H1 (cell line): Measurements from ENCODE around the gene ZNF565. TPM values are rescaled to one million over a fixed set of nuclear protein-coding genes. Genes with fewer than 3 reads are reported as not detected.

ENCODE experiments used
- CTCF ChIA-PET: fragments of 300-600 bp; sonication (Branson Sonifier 250); formaldehyde crosslinking; loops from one replicate; lab custom pipeline; 2021; ENCODE audit not compliant: partially characterized antibody; lab: Charles Lee
- POLR2A ChIA-PET: fragments of 300-600 bp; sonication (Branson Sonifier 250); formaldehyde crosslinking; loops from one replicate; lab custom pipeline; 2021; ENCODE audit warnings: inconsistent platforms; ENCODE audit not compliant: partially characterized antibody; lab: Charles Lee
- DNase-seq, 2 experiments: peaks; one replicate each; pipeline versions ENCODE4 v3.0.0 to v3.0.0-alpha.2; 2010 to 2022; ENCODE audit warnings: low spot score in 2 of 2, low read depth in 1 of 2, mixed read lengths in 1 of 2
- FAIRE-seq: peaks from 2 replicates; lab custom pipeline; 2011; peaks lifted over from hg19 to GRCh38; lab: Jason Lieb, UNC
- H2AFZ ChIP-seq: 2 replicates; pipeline ENCODE4 v1.8.1; 2012; ENCODE audit warnings: low read length, inconsistent platforms
- H2AK5ac ChIP-seq: 2 replicates; pipeline ENCODE4 v1.6.1; 2013; ENCODE audit warnings: low read depth, low read length
- H2BK120ac ChIP-seq: replicated peaks from 2 replicates; pipeline ENCODE3; 2013; ENCODE audit warnings: low read depth, low read length, inconsistent platforms
- H2BK12ac ChIP-seq: 2 replicates; pipeline ENCODE4 v1.6.1; 2013; ENCODE audit warnings: low read depth, low read length
- H2BK15ac ChIP-seq: 2 replicates; pipeline ENCODE4 v1.6.1; 2013; ENCODE audit warnings: low read length
- H2BK20ac ChIP-seq: 2 replicates; pipeline ENCODE4 v1.6.1; 2013; ENCODE audit warnings: low read length
- H2BK5ac ChIP-seq: 2 replicates; pipeline ENCODE4 v1.6.1; 2013; ENCODE audit warnings: low read depth, low read length
- H3K14ac ChIP-seq: 2 replicates; pipeline ENCODE4 v1.6.1; 2013; ENCODE audit warnings: inconsistent platforms; ENCODE audit not compliant: insufficient read length
- H3K18ac ChIP-seq: 2 replicates; pipeline ENCODE4 v1.6.1; 2013; ENCODE audit warnings: low read length; ENCODE audit errors: extremely low read depth
- H3K23ac ChIP-seq: 2 replicates; pipeline ENCODE4 v1.6.1; 2013; ENCODE audit warnings: inconsistent platforms; ENCODE audit not compliant: insufficient read length
- H3K23me2 ChIP-seq: 2 replicates; pipeline ENCODE4 v1.6.1; 2013; ENCODE audit warnings: low read depth, low read length
- H3K27ac ChIP-seq: 2 replicates; pipeline ENCODE4 v1.6.1; 2011; ENCODE audit warnings: low read depth, low read length, inconsistent platforms
- H3K27me3 ChIP-seq, 4 experiments: replicated peaks in 1 of 4; 1 replicate in 1 of 4; 2 replicates in 3 of 4; pipeline versions ENCODE4 v1.6.1 to v1.8.1; 2011 to 2013; ENCODE audit warnings: low read length in 3 of 4, mild to moderate bottlenecking in 3 of 4, inconsistent platforms in 2 of 4, mixed read lengths in 2 of 4, moderate library complexity in 1 of 4; ENCODE audit not compliant: control insufficient read depth in 3 of 4, insufficient read depth in 3 of 4; ENCODE audit errors: extremely low read depth in 1 of 4
- H3K36me3 ChIP-seq, 4 experiments: 2 replicates each; pipeline versions ENCODE4 v1.6.1 to v1.8.1; 2011 to 2013; ENCODE audit warnings: mild to moderate bottlenecking in 4 of 4, low read length in 3 of 4, moderate library complexity in 2 of 4, control low read depth in 1 of 4, inconsistent platforms in 1 of 4; ENCODE audit not compliant: insufficient read depth in 4 of 4, control insufficient read depth in 2 of 4
- H3K4ac ChIP-seq: replicated peaks from 2 replicates; pipeline ENCODE3; 2013; ENCODE audit warnings: low read length, low read depth, mixed read lengths, inconsistent platforms; ENCODE audit not compliant: insufficient read length
- H3K4me1 ChIP-seq, 4 experiments: replicated peaks in 1 of 4; 1 replicate in 1 of 4; 2 replicates in 3 of 4; pipeline versions ENCODE4 v1.6.1 to v1.8.1; 2011 to 2013; ENCODE audit warnings: low read length in 3 of 4, inconsistent platforms in 2 of 4, mixed read lengths in 1 of 4; ENCODE audit not compliant: insufficient read depth in 4 of 4, control insufficient read depth in 3 of 4
- H3K4me2 ChIP-seq, 2 experiments: 2 replicates each; pipeline versions ENCODE4 v1.6.1 to v1.8.1; 2011 to 2013; ENCODE audit warnings: low read depth in 2 of 2, low read length in 2 of 2, control low read depth in 1 of 2, inconsistent platforms in 1 of 2, mild to moderate bottlenecking in 1 of 2; ENCODE audit not compliant: insufficient read depth in 1 of 2
- H3K4me3 ChIP-seq, 4 experiments: fragments of 200-600, 300-600 bp in 1 of 4; sonication (generic), shearing (Covaris generic), sonication (Bioruptor Twin) in 1 of 4; 2 replicates each; pipeline versions ENCODE4 v1.5.1 to v1.8.1; 2011 to 2016; ENCODE audit warnings: low read length in 4 of 4, low read depth in 3 of 4, control low read depth in 2 of 4, inconsistent platforms in 2 of 4, mild to moderate bottlenecking in 2 of 4, mixed read lengths in 1 of 4, moderate library complexity in 1 of 4; ENCODE audit not compliant: insufficient read depth in 2 of 4; ENCODE audit errors: extremely low read depth in 1 of 4
- H3K56ac ChIP-seq: replicated peaks from 2 replicates; pipeline ENCODE3; 2013; ENCODE audit warnings: low read depth, mild to moderate bottlenecking, mixed read lengths, low read length, inconsistent platforms; ENCODE audit not compliant: insufficient read length
- H3K79me1 ChIP-seq: 2 replicates; pipeline ENCODE4 v1.6.1; 2013; ENCODE audit warnings: low read depth, low read length, control low read depth
- H3K79me2 ChIP-seq, 2 experiments: 2 replicates each; pipeline versions ENCODE4 v1.6.1 to v1.8.1; 2012 to 2013; ENCODE audit warnings: low read length in 2 of 2, mild to moderate bottlenecking in 2 of 2, inconsistent platforms in 1 of 2; ENCODE audit not compliant: insufficient read depth in 2 of 2, control insufficient read depth in 1 of 2
- H3K9ac ChIP-seq, 4 experiments: replicated peaks in 1 of 4; 1 replicate in 1 of 4; 2 replicates in 3 of 4; pipeline versions ENCODE4 v1.6.1 to v1.8.1; 2011 to 2013; ENCODE audit warnings: low read depth in 3 of 4, low read length in 3 of 4, control low read depth in 2 of 4, mild to moderate bottlenecking in 2 of 4, moderate library complexity in 2 of 4, inconsistent platforms in 1 of 4; ENCODE audit errors: extremely low read depth in 1 of 4
- H3K9me3 ChIP-seq, 2 experiments: 2 replicates each; pipeline versions ENCODE4 v1.6.1 to v1.8.1; 2012 to 2013; ENCODE audit warnings: mild to moderate bottlenecking in 2 of 2, moderate library complexity in 2 of 2, control low read depth in 1 of 2, inconsistent platforms in 1 of 2, low read depth in 1 of 2, low read length in 1 of 2, mixed read lengths in 1 of 2; ENCODE audit not compliant: insufficient read depth in 2 of 2
- H4K20me1 ChIP-seq, 2 experiments: replicated peaks in 1 of 2; 2 replicates each; pipeline versions ENCODE3 to v1.8.1; 2011 to 2013; ENCODE audit warnings: inconsistent platforms in 2 of 2, low read length in 2 of 2, mild to moderate bottlenecking in 1 of 2; ENCODE audit not compliant: insufficient read depth in 2 of 2, control insufficient read depth in 1 of 2
- H4K5ac ChIP-seq: 2 replicates; pipeline ENCODE4 v1.6.1; 2013; ENCODE audit warnings: low read length, low read depth, mixed read lengths, inconsistent platforms; ENCODE audit not compliant: insufficient read length
- H4K8ac ChIP-seq: 2 replicates; pipeline ENCODE4 v1.8.0; 2013; ENCODE audit warnings: mild to moderate bottlenecking, moderate library complexity, low read length, inconsistent platforms; ENCODE audit not compliant: insufficient read depth; ENCODE audit errors: extremely low read depth
- H4K91ac ChIP-seq: replicated peaks from 2 replicates; pipeline ENCODE3; 2013; ENCODE audit warnings: low read length, mixed read lengths, inconsistent platforms; ENCODE audit not compliant: insufficient read length
- BCL11A ChIP-seq, 2 experiments: IDR thresholded peaks; one replicate each; pipeline ENCODE4 v1.6.1; 2011; ENCODE audit warnings: low read depth in 2 of 2, low read length in 2 of 2, mild to moderate bottlenecking in 2 of 2
- SUZ12 ChIP-seq: fragments of 200-600 bp; sonication (generic); IDR thresholded peaks from 2 replicates; pipeline ENCODE4 v1.6.1; 2012; ENCODE audit warnings: mild to moderate bottlenecking, inconsistent platforms, low read length, moderate library complexity, mixed read lengths
- TAF1 ChIP-seq: IDR thresholded peaks from 2 replicates; pipeline ENCODE4 v1.6.1; 2011; ENCODE audit warnings: mild to moderate bottlenecking, low read depth, low read length
- WGBS, 2 experiments: shearing (Covaris generic) in 1 of 2; methylation state at CpG; one replicate each; pipeline versions ENCODE4 v1.1.6 to v1.1.7; 2013 to 2015; ENCODE audit warnings: low lambda C conversion rate in 2 of 2, mixed read lengths in 2 of 2, inconsistent platforms in 1 of 2, low coverage in 1 of 2, missing lambda C conversion rate in 1 of 2; ENCODE audit not compliant: insufficient replicate concordance in 2 of 2, insufficient coverage in 1 of 2, insufficient read length in 1 of 2; ENCODE audit errors: extremely low coverage in 1 of 2, missing lambda C conversion rate in 1 of 2; 5-methylcytosine and 5-hydroxymethylcytosine counted together
- polyA plus RNA-seq, 7 experiments: library from polyadenylated mRNA; depleted of rRNA in 3 of 7; stranded (reverse) in 5 of 7; unstranded in 2 of 7; fragments of >200 nt in 5 of 7; fragments of 200-250 nt in 2 of 7; gene quantifications; 1 replicate in 5 of 7; 2 replicates in 1 of 7; 4 replicates in 1 of 7; pipeline versions ENCODE4 v1.2.1 to v1.2.3, GENCODE V29; 2011 to 2013; ENCODE audit warnings: missing spikeins in 2 of 7, mixed read lengths in 2 of 7
- total RNA-seq: library from RNA; stranded (reverse); fragmentation: NEBNext Ultra II Directional; extraction: Animal tissue kit (Norgen Biotek cat#: 25700); gene quantifications from 2 replicates; pipeline ENCODE4 v1.2.1, GENCODE V29; 2021

ZNF565 gene
- total and polyA plus RNA-seq, 2 of the 8 experiments (the other 6 are each of a cell fraction or from before 2014, with no cell fraction given): 0.89 to 3.1 TPM

DNA sequence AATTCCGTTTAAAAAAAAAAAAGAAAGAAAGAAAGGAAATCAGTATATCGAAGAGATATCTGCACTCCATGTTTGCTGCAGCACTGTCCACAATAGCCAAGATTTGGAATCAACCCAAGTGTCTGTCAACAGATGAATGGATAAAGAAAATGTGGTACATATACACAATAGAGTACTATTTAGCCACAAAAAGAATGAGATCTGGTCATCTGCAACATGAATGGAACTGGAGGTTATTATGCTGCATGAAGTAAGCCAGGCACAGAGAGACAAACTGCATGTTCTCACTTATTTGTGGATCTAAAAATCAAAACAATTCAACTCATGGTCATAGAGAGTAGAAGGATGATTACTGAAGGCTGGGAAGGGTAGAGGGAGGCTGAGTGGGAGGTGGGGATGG is 16.3 kb downstream of the ZNF565 start:
- no peak overlapping the region for H3K9ac ChIP-seq
- H3K23ac ChIP-seq: no peak overlapping the region
- DNase-seq (no peak), FAIRE-seq (no peak)
- no peak overlapping the region for H2BK15ac ChIP-seq
- H4K5ac ChIP-seq: no peak overlapping the region
- H2BK5ac ChIP-seq: no peak overlapping the region
- no peaks in the 10 kb centered on the region for H3K9me3 ChIP-seq
- H3K79me2 ChIP-seq: no peaks in the 10 kb centered on the region
- H3K56ac ChIP-seq: no peak overlapping the region
- H3K27me3 ChIP-seq: no peaks in the 10 kb centered on the region
- H4K91ac ChIP-seq: no peak overlapping the region
- H2BK12ac ChIP-seq: no peak overlapping the region
- H2AFZ ChIP-seq: no peak overlapping the region
- no peak overlapping the region for H3K4ac ChIP-seq
- no peaks in the 10 kb centered on the region for H3K4me1 ChIP-seq
- H3K79me1 ChIP-seq: no peaks in the 10 kb centered on the region
- no peak overlapping the region for H3K14ac ChIP-seq
- H2BK20ac ChIP-seq: no peak overlapping the region
- no peak overlapping the region for H3K4me3 ChIP-seq
- no peak overlapping the region for H3K18ac ChIP-seq
- TF ChIP-seq BCL11A (IDR thresholded peaks at IDR 0.05; ENCODE audit: low read depth in 2 of 2, low read length in 2 of 2): no peak
- TF ChIP-seq SUZ12: no peak
- no peak for TF ChIP-seq TAF1
- no peak overlapping the region for H3K27ac ChIP-seq
- no peak overlapping the region for H2AK5ac ChIP-seq
- H3K23me2 ChIP-seq: no peaks in the 10 kb centered on the region
- 91% methylated on average over 1 of the region's 2 CpGs; no CpG with 5 or more reads in 1 of the 2 experiments for WGBS, 2 experiments
- CTCF ChIA-PET: interaction anchor here (1.0 kb wide), 1 partner anchor 70 kb away, joined by 3 read pairs; no protein-coding TSS in a partner anchor
- POLR2A ChIA-PET: no interaction called here
- no peak overlapping the region for H4K8ac ChIP-seq
- no peaks in the 10 kb centered on the region for H3K36me3 ChIP-seq
- H4K20me1 ChIP-seq: no peaks in the 10 kb centered on the region
- H2BK120ac ChIP-seq: no peak overlapping the region
- no peak overlapping the region for H3K4me2 ChIP-seq
